ENCODE measurements around the gene RNASE11. TPM values are rescaled to one million over a fixed set of nuclear protein-coding genes. Genes with fewer than 3 reads are reported as not detected.
A peak's percentile ranks its signal among the peaks of the same experiment; 100 is the strongest.

RNASE11 gene
- polyA plus RNA-seq, 3 donors, result not detected

GRCh38 chr14:20626274-20626673 is 38.5 kb upstream of the RNASE11 start:
- peaks cover 60 to 64% of the 10 kb centered on the region in 2 donors for H3K27me3 ChIP-seq (ENCODE audit: control insufficient read depth in 2 of 2, insufficient read depth in 2 of 2, low read length in 2 of 2)
- H3K4me2 ChIP-seq (replicated peaks; ENCODE audit: extremely low read depth, low read length, poor library complexity, severe bottlenecking), result peak overlapping the region; percentile 73
- no peaks in the 10 kb centered on the region for H4K20me1 ChIP-seq (ENCODE audit: insufficient read depth, low read length)
- 27% methylated on average over 10 of the region's 12 CpGs for WGBS (ENCODE audit: insufficient coverage)
- peaks cover 0 to 23% (median 15%) of the 10 kb centered on the region in 7 donors for H3K9me3 Mint-ChIP-seq
- H3K9me3 ChIP-seq (replicated peaks in 1 of 2; ENCODE audit: control insufficient read depth in 1 of 2, insufficient read depth in 1 of 2, low read length in 2 of 2), result peaks cover 0 to 19% of the 10 kb centered on the region in 2 donors
- DNase-seq, result no peak
- no peak overlapping the region for H3K27ac ChIP-seq (ENCODE audit: low read depth in 1 of 2, low read length in 2 of 2)
- peaks cover 59% of the 10 kb centered on the region for H3K4me1 Mint-ChIP-seq
- H3K27ac Mint-ChIP-seq, result peak overlapping the region in 1 of 7 donors; percentile 13
- H3K4me3 Mint-ChIP-seq, result peak overlapping the region in 1 of 2 donors; percentile 93
- no peaks in the 10 kb centered on the region for H3K79me2 ChIP-seq (ENCODE audit: insufficient read depth, low read length)
- no peak overlapping the region for H2AFZ ChIP-seq (ENCODE audit: insufficient read depth, low read depth, low read length, poor library complexity, severe bottlenecking)
- peaks cover 61 to 70% (median 67%) of the 10 kb centered on the region in 3 donors for H3K27me3 Mint-ChIP-seq (ENCODE audit: low read depth in 3 of 3)
- TF ChIP-seq CTCF (IDR thresholded peaks at IDR 0.05), result no peak
- no peaks in the 10 kb centered on the region for H3K36me3 ChIP-seq (replicated peaks in 1 of 2; ENCODE audit: control insufficient read depth in 1 of 2, insufficient read depth in 2 of 2, low read length in 2 of 2)
- H3K9ac ChIP-seq (ENCODE audit: insufficient read depth, low read length, poor library complexity, severe bottlenecking), result no peak overlapping the region
- H3K4me1 ChIP-seq (ENCODE audit: control insufficient read depth in 1 of 2, insufficient read depth in 2 of 2, low read length in 2 of 2), result peaks cover 51 to 54% of the 10 kb centered on the region in 2 donors
- intact Hi-C loops (cut with micrococcal nuclease), result loop anchor here in 1 of 2 donors (5.0 kb wide), 1 partner anchor 56 kb away; the partner anchor contains the start of gene RNASE4
- H3K36me3 Mint-ChIP-seq, result peaks cover 5 to 14% of the 10 kb centered on the region in 2 donors
- H3K4me3 ChIP-seq (replicated peaks in 1 of 3; ENCODE audit: low read depth in 2 of 3, low read length in 3 of 3), result peak overlapping the region in 1 of 3 experiments; percentile 65

GRCh38 chr14:20624495-20625070 is 36.8 kb upstream of the RNASE11 start:
- H3K79me2 ChIP-seq (ENCODE audit: insufficient read depth, low read length), result no peaks in the 10 kb centered on the region
- Mint-ChIP-seq H3K27me3 (ENCODE audit: low read depth in 3 of 3) (peaks cover 47 to 53% (median 51%) of the 10 kb centered on the region in 3 donors), H3K4me1 (peaks cover 49% of the 10 kb centered on the region), H3K4me3 (peak overlapping the region; percentile 77 to 93), H3K9me3 (peaks cover 0 to 19% (median 12%) of the 10 kb centered on the region in 7 donors), H3K27ac (peak overlapping the region in 5 of 7 donors; percentile 26 to 89 (median 73)), H3K36me3 (peaks cover 0 to 11% of the 10 kb centered on the region in 2 donors)
- H3K4me2 ChIP-seq (replicated peaks; ENCODE audit: extremely low read depth, low read length, poor library complexity, severe bottlenecking), result peak overlapping the region; percentile 73
- peak overlapping the region in 1 of 2 donors; percentile 34 for H3K27ac ChIP-seq (ENCODE audit: low read depth in 1 of 2, low read length in 2 of 2)
- WGBS (ENCODE audit: insufficient coverage), result 1% methylated on average over 17 of the region's 22 CpGs
- H3K9me3 ChIP-seq (replicated peaks in 1 of 2; ENCODE audit: control insufficient read depth in 1 of 2, insufficient read depth in 1 of 2, low read length in 2 of 2), result peaks cover 0 to 9% of the 10 kb centered on the region in 2 donors
- H2AFZ ChIP-seq (ENCODE audit: insufficient read depth, low read depth, low read length, poor library complexity, severe bottlenecking), result peak overlapping the region; percentile 37
- H3K36me3 ChIP-seq (replicated peaks in 1 of 2; ENCODE audit: control insufficient read depth in 1 of 2, insufficient read depth in 2 of 2, low read length in 2 of 2), result no peaks in the 10 kb centered on the region
- no peak for TF ChIP-seq CTCF (IDR thresholded peaks at IDR 0.05)
- H3K9ac ChIP-seq (ENCODE audit: insufficient read depth, low read length, poor library complexity, severe bottlenecking), result no peak overlapping the region
- DNase-seq, result peak; percentile 84 to 89 (median 88)
- no peaks in the 10 kb centered on the region for H4K20me1 ChIP-seq (ENCODE audit: insufficient read depth, low read length)
- intact Hi-C loops (cut with micrococcal nuclease), result loop anchor here in 1 of 2 donors (5.0 kb wide), 1 partner anchor 58 kb away; the partner anchor contains the start of gene RNASE4
- peak overlapping the region; percentile 13 to 65 (median 26) for H3K4me3 ChIP-seq (replicated peaks in 1 of 3; ENCODE audit: low read depth in 2 of 3, low read length in 3 of 3)
- H3K27me3 ChIP-seq (ENCODE audit: control insufficient read depth in 2 of 2, insufficient read depth in 2 of 2, low read length in 2 of 2), result peaks cover 44 to 48% of the 10 kb centered on the region in 2 donors
- H3K4me1 ChIP-seq (ENCODE audit: control insufficient read depth in 1 of 2, insufficient read depth in 2 of 2, low read length in 2 of 2), result peaks cover 43 to 44% of the 10 kb centered on the region in 2 donors

All from CD14-positive monocyte (primary cell).